RPMI7951 (cell line): ENCODE measurements around the gene MEIKIN. TPM values are rescaled to one million over a fixed set of nuclear protein-coding genes. Genes with fewer than 3 reads are reported as not detected.
A peak's percentile ranks its signal among the peaks of the same experiment; 100 is the strongest.
"Not testable (repeated sequence)": the region's sequence is repeated elsewhere in the genome, so short reads cannot be mapped to it uniquely, and the experiment has no call there.

Experiments
- DNase-seq: peaks from one replicate; pipeline ENCODE4 v3.0.0-alpha.2; 2012; ENCODE audit warnings: low read depth
- total RNA-seq: library from RNA; depleted of rRNA; stranded (reverse); fragments of >200 nt; shearing (Covaris generic); gene quantifications from 2 replicates; pipeline ENCODE4 v1.2.3, GENCODE V29; 2014

The MEIKIN gene
- total RNA-seq, 1 experiment from 2014 or later, result not detected

DNA sequence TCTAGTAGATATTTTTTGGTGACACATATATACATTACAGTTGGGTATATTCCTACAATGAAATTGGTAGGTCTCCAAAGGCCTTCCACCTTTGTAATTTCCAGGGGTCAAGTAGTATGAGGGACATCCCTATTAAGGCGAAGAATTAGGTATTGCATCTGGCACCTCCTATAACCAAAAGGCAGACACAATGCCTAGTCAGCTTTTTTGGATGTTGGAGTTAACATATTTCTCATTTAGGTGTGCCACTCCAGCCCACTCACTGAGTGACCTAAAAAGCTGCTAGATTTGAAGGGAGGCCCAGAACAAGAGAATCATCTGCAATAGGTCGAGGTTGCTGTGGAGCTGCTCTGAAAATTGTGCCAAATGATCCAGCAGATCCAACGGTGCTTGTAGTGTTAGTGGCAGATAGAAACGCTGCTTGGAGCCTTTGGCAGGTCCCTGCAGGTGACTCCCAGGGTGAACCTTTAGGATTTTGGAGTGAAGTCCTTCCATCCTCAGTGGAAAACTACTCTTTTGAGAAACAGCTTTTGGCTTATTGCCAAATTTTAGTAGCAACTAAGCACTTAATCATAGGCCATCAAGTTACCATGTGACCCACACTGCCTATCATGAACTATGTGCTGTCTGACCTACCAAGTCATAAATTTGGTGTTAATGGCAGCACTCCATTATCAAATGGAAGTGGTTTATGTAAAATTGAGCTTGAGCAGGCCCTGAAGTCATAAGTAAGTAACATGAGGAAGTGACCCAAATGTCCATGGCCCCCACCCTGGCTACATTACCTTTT is 132.9 kb downstream of the MEIKIN start:
- no peak for DNase-seq

DNA sequence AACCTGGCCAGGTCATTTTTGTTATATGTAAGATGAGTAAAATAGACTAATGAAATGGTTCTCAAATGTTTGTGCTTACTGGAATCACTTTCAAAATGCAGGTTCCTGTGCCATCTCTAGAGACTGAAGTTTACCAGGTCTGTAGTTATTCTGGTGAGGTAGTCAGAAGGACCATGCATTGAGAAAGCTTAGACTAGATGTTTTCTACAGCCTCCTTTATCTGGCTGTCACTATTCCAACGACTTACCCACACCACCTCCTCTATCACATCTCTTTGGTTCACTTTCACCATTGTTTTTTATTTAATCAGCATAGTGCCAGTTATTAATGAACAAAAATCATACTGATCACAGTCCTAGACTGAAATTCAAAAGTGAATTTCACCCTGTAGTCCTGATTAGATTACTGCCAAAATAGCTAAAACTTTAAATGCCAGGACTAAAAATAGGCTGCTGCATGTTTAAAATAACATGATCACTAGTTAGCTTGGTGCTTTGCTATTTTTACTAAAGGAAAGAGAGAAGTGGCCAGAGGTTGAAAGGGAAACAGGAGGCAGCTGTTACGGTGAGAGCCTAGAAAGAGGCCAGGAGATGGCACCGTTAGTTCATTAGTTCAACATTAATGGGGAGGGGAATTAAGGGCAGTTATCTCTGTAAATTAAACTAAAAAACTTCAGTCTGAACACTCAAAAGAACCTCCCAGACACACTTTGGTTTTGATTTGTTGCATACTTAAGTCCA is 134.8 kb downstream of the MEIKIN start:
- no peak for DNase-seq

DNA sequence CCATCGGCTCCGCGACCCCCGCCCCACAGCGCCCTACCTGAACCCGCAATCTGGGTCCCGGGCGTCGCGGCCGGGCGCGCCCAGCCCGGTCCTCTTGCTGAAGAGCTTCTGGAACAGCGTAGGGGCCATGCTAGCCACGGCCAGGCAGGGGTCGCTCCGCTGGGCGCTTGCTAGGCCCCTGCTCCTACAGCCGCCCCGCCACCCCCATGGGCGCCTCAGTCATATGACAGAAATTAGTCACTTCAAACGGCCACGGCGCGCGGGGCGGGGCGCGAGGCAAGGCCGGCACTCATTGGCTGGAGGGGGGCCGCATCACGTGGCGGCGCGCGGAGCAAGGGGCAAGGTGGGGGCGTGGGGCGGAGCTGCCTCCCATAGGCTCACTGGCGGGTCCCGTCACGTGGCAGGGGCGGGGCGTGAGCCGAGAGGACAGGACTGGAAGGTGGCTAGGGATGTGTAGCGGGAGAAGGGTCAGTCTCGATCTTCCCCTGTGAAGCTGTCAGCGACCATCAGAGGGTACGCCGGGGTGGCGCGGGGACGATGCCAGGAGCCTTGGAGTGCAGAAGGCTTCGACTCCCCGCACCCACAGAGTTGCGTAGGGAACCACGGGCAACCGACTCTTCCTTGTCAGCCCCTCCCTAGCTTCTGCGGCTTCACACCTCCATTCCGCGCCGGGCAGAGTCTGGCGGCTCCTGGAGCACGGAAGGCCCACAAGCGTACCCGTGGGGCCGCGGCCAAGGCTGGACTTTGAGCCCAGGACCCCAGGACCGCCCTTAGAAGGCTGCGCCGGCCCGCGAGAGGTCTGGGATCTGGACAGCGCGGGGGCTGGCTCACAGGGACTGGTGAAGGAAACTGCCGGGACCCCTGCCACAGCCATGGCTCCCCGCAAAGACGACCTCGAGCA is 148.4 kb downstream of the MEIKIN start, which contains the start of gene FNIP1:
Gene FNIP1 (minus strand): TSS at position 225 of the 901 bp plus-strand sequence. CDS start 96 bp downstream, at position 129.
- peak; percentile 95 for DNase-seq

DNA sequence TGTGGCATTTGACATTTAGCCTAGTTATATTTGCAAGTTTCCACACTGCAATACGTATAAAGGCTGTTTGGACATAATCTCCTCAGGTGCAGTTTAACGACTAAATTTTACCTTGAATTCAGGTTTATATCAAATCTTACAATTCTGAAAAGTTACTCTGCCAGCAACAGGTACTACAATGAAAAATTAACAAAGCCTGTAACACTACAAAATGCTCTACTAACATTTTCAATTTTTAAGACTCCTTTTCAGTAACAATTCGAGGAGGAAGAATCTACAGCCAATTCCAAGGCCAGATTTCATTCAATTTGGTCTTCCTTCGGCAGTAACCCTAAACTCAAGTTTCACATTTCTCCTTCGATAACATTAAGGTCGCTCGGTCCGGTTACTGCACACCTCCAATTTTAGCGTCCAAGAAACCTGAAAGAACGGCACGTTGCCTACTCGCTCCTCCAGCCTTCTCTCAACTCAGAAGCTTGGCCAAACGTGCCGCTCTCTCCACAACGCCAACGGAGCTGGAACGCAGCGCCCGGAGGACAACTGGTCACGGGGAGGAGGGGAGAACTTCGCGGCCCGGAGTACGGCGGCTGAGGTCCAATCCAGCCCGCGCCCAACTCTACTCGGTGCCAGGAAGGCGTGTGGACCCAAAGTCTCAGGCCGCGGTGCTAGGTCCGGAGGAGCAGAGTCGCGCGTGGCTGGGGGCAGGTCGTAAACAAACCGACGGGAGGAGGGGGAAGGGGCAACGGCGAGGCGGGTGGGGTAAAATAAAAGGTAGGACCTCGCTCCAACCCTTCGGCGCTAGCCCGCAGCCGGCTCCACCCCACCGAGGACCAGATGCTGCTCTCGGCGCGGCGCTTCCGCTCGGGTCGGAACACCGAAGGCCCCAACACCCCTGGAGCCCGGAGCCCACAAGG is 149.3 kb downstream of the MEIKIN start:
- peak; percentile 56 for DNase-seq

DNA sequence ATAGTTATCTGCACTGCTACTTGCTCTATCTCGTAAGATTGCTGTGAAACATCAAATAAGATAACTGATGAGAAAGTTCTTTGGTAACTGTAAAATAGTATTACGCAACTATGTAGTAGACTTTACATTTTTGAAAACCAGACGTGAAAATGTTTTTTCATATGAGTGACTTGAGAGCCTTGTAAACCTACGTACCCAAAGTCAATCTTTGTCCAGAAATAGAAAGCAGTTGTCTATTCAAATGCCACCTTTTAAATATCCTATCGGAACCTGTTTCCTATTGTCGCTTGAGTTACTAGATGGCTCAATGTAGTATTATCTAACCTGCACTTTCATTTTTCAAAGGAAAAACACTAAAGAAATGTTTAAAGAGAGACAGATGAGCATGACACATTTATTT is 150.2 kb downstream of the MEIKIN start:
- DNase-seq, result no peak

DNA sequence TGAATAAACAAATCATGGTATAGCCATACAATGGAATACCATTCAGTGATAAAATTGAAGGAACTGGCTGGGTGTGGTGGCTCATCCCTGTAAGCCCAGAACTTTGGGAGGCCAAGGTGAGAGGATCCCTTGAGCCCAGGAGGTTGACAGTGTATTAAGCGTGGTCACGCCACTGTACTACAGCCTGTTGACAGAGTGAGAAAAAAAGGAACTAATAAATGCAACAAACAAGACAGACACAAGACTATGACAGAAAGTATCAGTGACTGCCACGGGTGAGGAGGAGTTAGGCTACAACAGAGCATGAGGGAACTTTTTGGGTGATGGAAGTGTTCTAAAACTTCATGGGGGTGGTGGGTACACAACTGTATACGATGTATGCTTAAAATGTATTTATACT is 150.9 kb downstream of the MEIKIN start:
- no peak for DNase-seq

DNA sequence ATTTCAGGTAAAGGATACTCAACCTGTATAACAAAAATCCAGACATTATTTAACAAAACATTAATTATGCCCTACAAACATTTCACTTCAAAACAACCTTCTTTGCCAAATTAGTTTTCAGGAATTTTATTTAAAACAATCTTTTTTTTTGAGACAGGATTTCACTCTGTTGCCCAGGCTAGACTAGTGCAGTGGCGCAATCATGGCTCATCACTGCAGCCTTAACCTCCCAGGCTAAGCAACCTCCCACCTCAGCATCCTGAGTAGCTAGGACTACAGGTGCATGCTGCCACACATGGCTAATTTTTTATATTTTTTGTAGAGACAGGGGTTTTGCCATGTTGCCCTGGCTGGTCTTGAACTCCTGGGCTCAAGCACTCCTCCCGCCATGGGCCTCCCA is 152.6 kb downstream of the MEIKIN start:
- no peak for DNase-seq

DNA sequence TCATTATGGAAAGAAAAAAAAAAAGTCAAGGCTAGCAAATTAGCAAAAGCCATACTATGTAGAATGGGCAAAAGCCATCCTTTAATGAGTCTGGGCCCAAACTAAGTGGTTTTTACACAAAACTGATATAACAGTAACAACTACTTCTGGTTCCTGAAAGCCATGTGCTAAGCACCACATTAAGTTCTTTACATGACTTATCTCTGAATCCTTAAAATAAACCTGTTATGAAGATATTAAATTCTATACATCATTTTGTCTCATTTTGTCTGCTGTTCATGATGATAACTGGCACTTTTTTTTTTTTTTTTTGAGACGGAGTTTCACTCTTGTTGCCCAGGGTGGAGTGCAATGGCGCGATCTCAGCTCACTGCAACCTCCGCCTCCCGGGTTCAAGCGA is 153.6 kb downstream of the MEIKIN start:
- DNase-seq, result no peak

DNA sequence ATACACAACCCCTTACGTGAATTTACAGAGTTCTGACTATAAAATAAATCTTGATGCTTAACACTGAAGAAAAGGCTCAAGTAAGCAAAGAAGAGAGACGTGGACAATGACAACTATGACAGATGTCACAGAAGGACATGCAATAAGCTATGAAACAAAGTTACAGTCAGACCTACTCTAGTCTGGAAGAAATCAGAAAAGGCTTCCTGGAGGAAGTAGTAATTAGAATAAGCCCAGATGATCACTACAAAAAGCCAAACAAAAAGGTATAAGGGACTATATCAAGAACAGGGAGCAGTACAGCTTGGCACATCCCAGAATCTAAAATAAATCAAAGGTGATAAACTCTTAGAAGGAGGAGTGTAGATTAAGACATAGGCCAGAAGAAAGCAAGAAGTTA is 154.9 kb downstream of the MEIKIN start:
- no peak for DNase-seq

DNA sequence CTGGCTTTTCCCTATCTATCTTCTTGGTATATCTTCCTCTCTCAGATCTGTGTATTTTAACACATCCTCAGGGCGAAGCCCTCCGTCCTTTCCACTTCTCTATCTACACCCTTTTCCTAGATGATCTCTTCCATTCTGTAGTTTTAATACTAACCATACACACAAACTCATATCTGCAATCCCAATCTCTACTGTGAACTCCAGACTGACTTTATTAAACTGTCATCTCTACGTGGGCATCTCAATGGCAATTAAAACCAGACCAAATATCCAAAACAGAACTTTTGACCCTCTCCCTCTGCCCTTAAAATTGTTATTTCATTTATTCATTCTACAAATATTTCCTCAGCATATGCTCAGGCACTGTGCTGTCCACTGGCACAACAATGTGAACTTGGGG is 155.7 kb downstream of the MEIKIN start:
- DNase-seq, result no peak

DNA sequence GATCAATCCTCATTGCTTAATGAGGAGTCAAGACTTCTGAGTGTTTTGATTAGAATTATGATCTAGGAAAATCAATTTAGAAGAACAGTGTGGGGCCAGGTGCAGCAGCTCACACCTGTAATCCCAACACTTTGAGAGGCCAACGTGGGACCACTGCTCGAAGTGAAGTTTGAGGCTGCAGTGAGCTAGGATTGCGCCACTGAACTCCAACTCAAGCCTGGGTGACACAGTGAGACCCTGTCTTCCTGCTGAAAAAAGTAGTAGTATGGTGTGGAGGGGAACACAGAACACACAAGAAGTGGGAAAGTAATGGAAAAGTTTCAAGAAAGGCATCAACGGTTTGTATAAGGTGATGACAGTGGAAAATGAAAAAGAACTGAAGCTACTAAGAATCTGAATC is 157.7 kb downstream of the MEIKIN start:
- DNase-seq, result no peak

DNA sequence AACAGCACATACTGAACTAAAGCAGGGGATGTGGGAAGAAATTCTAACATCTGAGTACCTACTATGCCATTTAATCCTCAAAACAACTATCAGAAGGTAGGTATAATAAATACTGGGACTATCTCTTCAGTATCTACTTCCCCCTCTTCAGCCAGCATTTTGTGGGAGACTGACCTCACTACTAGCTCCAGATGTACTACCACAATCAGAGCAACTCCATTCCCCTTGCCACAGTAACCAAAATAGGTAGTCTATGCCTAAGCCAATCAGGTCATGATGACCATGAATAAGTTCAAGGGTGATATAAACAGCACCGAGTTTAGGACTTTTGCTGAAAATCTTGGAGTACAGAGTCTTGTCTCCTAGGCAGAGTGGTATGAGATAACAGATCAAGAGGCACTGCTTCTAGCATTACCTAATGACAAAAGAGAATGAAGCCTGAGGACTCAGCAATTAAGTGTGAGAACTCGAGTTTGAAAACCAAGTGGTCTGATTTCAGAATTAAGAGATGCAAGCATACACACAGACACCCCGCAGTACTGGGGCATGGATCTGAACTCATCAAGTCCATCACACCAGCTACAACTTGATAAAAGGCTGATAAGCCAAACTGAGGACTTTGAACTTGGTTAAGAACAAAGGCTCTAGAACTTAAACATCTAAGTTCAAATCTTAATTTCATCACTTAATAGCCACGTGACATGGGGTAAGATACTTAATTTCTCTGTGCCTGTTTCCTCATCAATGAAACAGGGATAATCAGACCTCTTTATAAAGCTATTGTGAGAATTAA is 158.4 kb downstream of the MEIKIN start:
- no peak for DNase-seq

DNA sequence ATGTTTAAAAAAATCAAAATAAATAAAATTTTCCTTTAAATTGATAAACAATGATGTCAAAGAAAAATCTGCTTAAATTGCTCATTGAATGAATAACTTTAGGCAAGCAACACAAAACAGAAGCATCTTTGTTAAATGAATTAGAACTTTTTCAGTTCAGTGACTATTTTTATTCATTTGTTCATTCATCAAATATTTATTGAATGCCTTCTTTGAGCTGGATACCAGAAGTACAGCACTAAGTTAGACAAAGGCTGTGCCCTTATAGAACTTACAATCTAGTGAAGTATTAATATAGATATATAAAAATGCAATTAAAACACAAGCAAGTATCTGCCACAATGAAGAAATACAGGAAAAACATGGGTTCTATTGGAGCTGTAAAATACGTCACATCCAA is 159.4 kb downstream of the MEIKIN start:
- no peak for DNase-seq

DNA sequence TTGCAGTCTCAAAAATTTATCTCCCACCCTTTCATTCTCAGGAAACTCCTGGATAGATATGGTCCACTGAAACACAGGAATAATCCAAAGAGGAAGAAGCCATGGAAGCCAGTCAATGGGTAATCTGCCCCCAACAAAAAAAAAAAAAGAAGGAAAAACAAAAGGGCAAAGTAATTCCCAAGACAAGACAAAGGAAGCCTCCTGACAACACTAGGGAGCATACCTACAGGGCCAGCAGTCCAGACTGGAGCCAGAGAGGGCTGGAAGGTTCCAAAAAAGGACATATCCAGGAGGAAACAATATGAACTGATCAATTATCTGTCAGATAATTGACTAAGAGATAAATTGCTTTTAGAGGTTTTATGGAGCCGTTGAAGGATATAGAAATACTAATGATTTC is 161.6 kb downstream of the MEIKIN start:
- no peak for DNase-seq

DNA sequence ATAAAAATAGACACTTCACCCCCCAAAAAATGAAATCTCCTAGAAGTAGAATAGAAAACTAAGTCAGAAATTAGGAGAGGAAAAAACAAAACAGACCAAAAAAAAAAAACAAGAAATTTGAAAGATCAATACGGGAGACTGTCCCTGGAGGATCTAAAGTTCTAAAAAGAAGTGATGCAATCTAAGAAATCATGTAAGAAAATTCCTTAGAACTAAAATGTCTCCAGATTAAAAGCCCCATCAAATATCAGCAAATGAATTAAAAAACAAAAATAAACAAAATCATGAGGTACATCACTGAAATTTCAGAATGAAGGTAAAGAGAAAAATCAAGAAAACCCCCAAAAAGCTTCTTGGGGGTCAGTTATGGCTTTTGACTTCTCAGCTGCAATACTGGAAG is 162.1 kb downstream of the MEIKIN start:
- DNase-seq, result no peak

DNA sequence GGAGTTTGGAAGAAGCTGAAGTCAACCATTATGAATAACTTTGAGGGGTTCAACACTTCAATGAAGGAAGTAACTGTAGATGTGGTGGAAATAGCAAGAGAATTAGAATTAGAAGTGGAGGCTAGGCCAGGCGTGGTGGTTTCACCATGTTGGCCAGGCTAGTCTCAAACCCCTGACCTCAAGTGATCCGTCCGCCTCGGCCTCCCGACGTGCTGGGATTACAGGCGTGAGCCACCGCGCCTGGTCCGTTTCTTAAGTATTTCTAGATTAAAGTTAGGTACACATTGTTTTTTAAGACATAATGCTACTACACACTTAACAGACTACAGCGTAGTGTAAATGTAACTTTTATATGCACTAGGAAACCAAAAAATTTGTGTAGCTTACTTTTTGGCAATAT is 162.7 kb downstream of the MEIKIN start:
- no peak for DNase-seq

DNA sequence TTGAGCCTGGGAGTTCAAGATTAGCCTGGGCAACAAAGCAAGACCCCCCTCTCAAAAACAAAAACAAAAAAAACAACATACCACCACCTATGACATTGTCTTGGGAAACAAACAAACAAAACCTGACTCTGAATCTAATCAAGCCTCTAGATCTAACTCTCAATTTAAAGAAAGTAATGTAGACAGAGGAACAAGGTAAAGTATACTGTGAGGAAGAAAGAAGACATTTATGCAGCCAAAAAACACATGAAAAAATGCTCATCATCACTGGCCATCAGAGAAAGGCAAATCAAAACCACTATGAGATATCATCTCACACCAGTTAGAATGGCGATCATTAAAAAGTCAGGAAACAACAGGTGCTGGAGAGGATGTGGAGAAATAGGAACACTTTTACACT is 167.3 kb downstream of the MEIKIN start:
- not testable (repeated sequence) for DNase-seq

DNA sequence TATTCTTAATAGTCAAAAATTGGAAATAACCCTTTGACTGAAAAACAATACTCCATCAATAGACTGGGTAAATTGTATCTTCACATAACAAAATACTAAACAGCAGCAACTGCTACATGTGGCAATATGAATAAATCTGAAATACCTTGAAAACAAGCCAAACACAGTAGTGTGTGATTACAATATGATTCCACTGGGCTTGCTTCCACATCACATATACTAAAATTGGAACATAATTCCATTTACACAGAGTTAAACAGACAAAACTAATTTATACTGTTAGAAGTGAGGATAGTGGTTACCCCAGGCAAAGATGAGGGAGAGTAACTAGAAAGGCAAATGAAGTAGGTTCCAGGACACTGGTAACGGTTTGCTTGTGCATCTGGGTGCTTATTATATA is 169.0 kb downstream of the MEIKIN start:
- DNase-seq, result no peak

DNA sequence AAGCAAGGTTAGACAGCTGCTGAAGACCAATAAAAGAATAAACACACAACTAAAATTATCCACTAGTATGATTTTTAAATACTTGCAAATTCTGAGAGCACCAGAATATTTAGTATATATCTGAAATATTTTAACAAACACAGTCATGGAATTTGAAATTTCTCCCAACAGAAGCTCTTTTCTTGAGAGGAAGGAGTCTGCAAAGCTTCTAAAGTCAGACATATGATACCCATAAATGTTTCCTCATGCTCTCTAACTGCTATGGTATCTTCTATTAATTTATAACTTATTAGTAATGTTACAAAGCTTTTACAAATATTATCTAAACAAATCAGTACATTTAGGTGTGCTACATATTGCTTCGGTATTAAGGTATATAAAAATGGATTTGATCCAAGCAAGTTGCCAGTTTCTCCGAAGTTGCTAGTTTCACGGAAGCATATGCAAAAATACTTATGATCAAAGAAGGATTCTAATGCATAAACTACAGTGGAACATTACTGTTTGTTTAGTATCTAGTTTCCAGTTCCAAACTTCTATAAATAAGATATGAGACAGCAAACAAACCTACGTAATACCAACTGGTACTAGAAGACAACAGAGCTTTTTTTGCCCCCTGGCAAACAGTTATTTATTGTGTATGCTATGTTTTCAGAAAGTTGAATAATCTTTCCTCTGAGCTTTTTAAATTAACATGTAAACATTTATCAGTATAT is 170.7 kb downstream of the MEIKIN start:
- DNase-seq, result no peak

DNA sequence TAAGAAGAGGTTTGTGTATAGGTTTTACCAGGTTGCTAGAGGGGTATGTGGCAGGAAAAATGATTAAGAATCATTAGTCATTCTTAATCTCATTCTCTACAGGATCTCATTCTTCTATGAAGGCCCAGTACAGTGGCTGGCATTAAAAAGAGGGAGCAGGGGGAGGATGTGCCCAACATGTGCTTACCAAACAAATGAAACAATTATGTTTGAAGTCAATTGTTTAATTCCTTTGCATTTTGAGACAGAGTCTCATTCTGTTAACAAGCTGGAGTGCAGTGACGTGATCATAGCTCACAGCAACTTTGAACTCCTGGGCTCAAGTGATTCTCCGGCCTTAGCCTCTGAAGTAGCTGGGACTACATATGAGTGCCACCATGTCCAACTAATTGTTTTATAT is 171.7 kb downstream of the MEIKIN start:
- DNase-seq, result no peak
